WTC11 (cell line): ENCODE data around the gene ANKRD52.

Experiments
- ETV6 ChIP-seq: sonication (generic); formaldehyde crosslinking; IDR thresholded peaks from 2 replicates; pipeline ENCODE4 v1.8.1; 2022; ENCODE audit warnings: mild to moderate bottlenecking, missing genetic modification reagents
- IRF1 ChIP-seq: sonication (generic); formaldehyde crosslinking; IDR thresholded peaks from 2 replicates; pipeline ENCODE4 v1.8.0; 2023; ENCODE audit warnings: missing genetic modification reagents
- MYBL2 ChIP-seq: sonication (generic); formaldehyde crosslinking; IDR thresholded peaks from 2 replicates; pipeline ENCODE4 v1.8.1; 2023; ENCODE audit warnings: mild to moderate bottlenecking, moderate library complexity, missing genetic modification reagents
- TF ChIP-seq, protein P1 (sequence below): fragments of 200-600 bp; IDR thresholded peaks from 2 replicates; pipeline ENCODE4 v1.8.0; 2022; ENCODE audit warnings: antibody characterized with exemption

DNA sequence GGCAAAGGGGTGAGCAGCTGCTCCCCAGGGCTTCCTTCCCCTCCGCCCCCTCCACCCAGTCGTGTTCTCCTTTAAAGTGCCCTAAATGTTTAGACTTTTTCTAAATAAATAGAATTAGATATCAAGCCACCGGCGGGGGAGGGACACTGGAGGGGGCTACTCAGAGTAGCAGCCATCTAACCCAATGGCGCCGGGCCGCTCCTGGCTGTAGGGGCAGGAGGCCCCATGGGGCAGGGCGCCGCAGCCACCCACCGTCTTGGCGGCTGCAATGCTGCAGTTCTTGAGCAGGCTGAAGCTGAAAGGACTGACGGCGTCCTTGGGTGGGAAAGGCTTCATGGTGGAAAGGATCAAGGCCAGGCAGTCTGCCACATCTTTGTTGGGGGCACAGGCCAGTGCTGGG is 15.2 kb downstream of the ANKRD52 start:
- TF ChIP-seq IRF1 (CRISPR knock-in tag) (no peak), ETV6 (no peak), MYBL2 (CRISPR knock-in tag) (no peak)
- TF ChIP-seq, protein P1, sequence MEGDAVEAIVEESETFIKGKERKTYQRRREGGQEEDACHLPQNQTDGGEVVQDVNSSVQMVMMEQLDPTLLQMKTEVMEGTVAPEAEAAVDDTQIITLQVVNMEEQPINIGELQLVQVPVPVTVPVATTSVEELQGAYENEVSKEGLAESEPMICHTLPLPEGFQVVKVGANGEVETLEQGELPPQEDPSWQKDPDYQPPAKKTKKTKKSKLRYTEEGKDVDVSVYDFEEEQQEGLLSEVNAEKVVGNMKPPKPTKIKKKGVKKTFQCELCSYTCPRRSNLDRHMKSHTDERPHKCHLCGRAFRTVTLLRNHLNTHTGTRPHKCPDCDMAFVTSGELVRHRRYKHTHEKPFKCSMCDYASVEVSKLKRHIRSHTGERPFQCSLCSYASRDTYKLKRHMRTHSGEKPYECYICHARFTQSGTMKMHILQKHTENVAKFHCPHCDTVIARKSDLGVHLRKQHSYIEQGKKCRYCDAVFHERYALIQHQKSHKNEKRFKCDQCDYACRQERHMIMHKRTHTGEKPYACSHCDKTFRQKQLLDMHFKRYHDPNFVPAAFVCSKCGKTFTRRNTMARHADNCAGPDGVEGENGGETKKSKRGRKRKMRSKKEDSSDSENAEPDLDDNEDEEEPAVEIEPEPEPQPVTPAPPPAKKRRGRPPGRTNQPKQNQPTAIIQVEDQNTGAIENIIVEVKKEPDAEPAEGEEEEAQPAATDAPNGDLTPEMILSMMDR, result no peak
